HepG2 (cell line): ENCODE measurements around the gene GRB2. TPM values are rescaled to one million over a fixed set of nuclear protein-coding genes. Genes with fewer than 3 reads are reported as not detected.

Source experiments
- FOXP1 ChIP-seq, 2 experiments: fragments of 450-650 bp in 1 of 2; IDR thresholded peaks; 2 replicates each; pipeline ENCODE4 v1.6.1; 2017 to 2018; ENCODE audit warnings: antibody characterized with exemption in 1 of 2
- GPN1 ChIP-seq: sonication (generic); formaldehyde crosslinking; IDR thresholded peaks from 2 replicates; pipeline ENCODE4 v1.5.1; 2020; ENCODE audit warnings: missing genetic modification reagents, borderline replicate concordance
- HDAC2 ChIP-seq: sonication (generic); formaldehyde crosslinking; IDR thresholded peaks from 2 replicates; pipeline ENCODE4 v1.4.0; 2020; ENCODE audit warnings: missing genetic modification reagents
- HNF4G ChIP-seq, 2 experiments: sonication (generic) in 1 of 2; formaldehyde crosslinking in 1 of 2; IDR thresholded peaks; 2 replicates each; pipeline versions ENCODE4 v1.4.0 to v1.6.1; 2011 to 2020; ENCODE audit warnings: borderline replicate concordance in 2 of 2, low read depth in 2 of 2, mild to moderate bottlenecking in 2 of 2, low read length in 1 of 2, missing genetic modification reagents in 1 of 2, moderate library complexity in 1 of 2
- MEIS1 ChIP-seq: sonication (generic); formaldehyde crosslinking; IDR thresholded peaks from 2 replicates; pipeline ENCODE4 v1.9.0; 2021; ENCODE audit warnings: mild to moderate bottlenecking, missing genetic modification reagents, moderate library complexity, borderline replicate concordance
- NR2F1 ChIP-seq, 2 experiments: fragments of 450-650 bp in 1 of 2; formaldehyde crosslinking in 1 of 2; IDR thresholded peaks; 2 replicates each; pipeline versions ENCODE4 v1.5.0 to v1.6.1; 2016 to 2020; ENCODE audit warnings: mild to moderate bottlenecking in 1 of 2, missing compliant biosample characterization in 1 of 2, missing genetic modification reagents in 1 of 2, moderate library complexity in 1 of 2
- NR2F2 ChIP-seq: IDR thresholded peaks from 2 replicates; pipeline ENCODE4 v1.6.1; 2012; ENCODE audit warnings: low read depth, inconsistent platforms, borderline replicate concordance
- PITX1 ChIP-seq: sonication (generic); formaldehyde crosslinking; IDR thresholded peaks from 2 replicates; pipeline ENCODE4 v1.5.1; 2020; ENCODE audit warnings: mild to moderate bottlenecking, missing genetic modification reagents
- SALL1 ChIP-seq: sonication (generic); formaldehyde crosslinking; IDR thresholded peaks from 2 replicates; pipeline ENCODE4 v1.8.0; 2022; ENCODE audit warnings: mild to moderate bottlenecking, missing genetic modification reagents
- TBX2 ChIP-seq: sonication (generic); formaldehyde crosslinking; IDR thresholded peaks from 2 replicates; pipeline ENCODE4 v1.5.0; 2020; ENCODE audit warnings: missing genetic modification reagents, mild to moderate bottlenecking, borderline replicate concordance
- ZMYM2 ChIP-seq: sonication (generic); formaldehyde crosslinking; IDR thresholded peaks from 2 replicates; pipeline ENCODE4 v1.8.0; 2022; ENCODE audit warnings: mild to moderate bottlenecking, missing genetic modification reagents
- polyA plus RNA-seq, 8 experiments: library from polyadenylated mRNA; depleted of rRNA in 3 of 8; stranded (reverse) in 7 of 8; unstranded in 1 of 8; fragments of >200 nt; fragmentation: Illumina TruSeq in 4 of 8; extraction: Trizol in 4 of 8; gene quantifications; 2 replicates each; pipeline versions ENCODE4 v1.2.1 to v1.2.3, GENCODE V29; 2011 to 2016; ENCODE audit warnings: low read depth in 4 of 8, missing spikeins in 1 of 8, mixed read lengths in 1 of 8; ENCODE audit not compliant: insufficient read depth in 1 of 8
- total RNA-seq, 5 experiments: library from RNA; depleted of rRNA; stranded (reverse); fragments of >200 nt; fragmentation: Illumina TruSeq; extraction: Trizol; gene quantifications; 2 replicates each; pipeline ENCODE4 v1.2.3, GENCODE V29; 2016; ENCODE audit warnings: low read depth in 1 of 5
- TF ChIP-seq, protein P1 (sequence below): sonication (generic); formaldehyde crosslinking; IDR thresholded peaks from 2 replicates; pipeline ENCODE4 v1.9.0; 2022; ENCODE audit warnings: low read depth, missing genetic modification reagents
- TF ChIP-seq, protein P2 (sequence below), 2 experiments: sonication (generic) in 1 of 2; formaldehyde crosslinking in 1 of 2; IDR thresholded peaks; 2 replicates each; pipeline versions ENCODE4 v1.5.1 to v1.6.1; 2011 to 2020; ENCODE audit warnings: borderline replicate concordance in 1 of 2, low read depth in 1 of 2, low read length in 1 of 2, mild to moderate bottlenecking in 1 of 2, missing genetic modification reagents in 1 of 2, moderate library complexity in 1 of 2
- TF ChIP-seq, protein P3 (sequence below): IDR thresholded peaks from 2 replicates; pipeline ENCODE4 v1.6.1; 2018; ENCODE audit warnings: missing genetic modification reagents, mild to moderate bottlenecking, missing compliant biosample characterization
- TF ChIP-seq, protein P4 (sequence below): sonication (generic); formaldehyde crosslinking; conservative IDR thresholded peaks from 2 replicates; pipeline ENCODE4 v1.8.1; 2023; ENCODE audit warnings: missing genetic modification reagents
- TF ChIP-seq, protein P5 (sequence below): sonication (generic); formaldehyde crosslinking; IDR thresholded peaks from 2 replicates; pipeline ENCODE4 v1.4.0; 2020; ENCODE audit warnings: missing genetic modification reagents

Gene GRB2
- total and polyA plus RNA-seq, 2 of the 13 experiments (the other 11 are each of a cell fraction or from before 2014, with no cell fraction given): 84.6 to 92.3 TPM

DNA sequence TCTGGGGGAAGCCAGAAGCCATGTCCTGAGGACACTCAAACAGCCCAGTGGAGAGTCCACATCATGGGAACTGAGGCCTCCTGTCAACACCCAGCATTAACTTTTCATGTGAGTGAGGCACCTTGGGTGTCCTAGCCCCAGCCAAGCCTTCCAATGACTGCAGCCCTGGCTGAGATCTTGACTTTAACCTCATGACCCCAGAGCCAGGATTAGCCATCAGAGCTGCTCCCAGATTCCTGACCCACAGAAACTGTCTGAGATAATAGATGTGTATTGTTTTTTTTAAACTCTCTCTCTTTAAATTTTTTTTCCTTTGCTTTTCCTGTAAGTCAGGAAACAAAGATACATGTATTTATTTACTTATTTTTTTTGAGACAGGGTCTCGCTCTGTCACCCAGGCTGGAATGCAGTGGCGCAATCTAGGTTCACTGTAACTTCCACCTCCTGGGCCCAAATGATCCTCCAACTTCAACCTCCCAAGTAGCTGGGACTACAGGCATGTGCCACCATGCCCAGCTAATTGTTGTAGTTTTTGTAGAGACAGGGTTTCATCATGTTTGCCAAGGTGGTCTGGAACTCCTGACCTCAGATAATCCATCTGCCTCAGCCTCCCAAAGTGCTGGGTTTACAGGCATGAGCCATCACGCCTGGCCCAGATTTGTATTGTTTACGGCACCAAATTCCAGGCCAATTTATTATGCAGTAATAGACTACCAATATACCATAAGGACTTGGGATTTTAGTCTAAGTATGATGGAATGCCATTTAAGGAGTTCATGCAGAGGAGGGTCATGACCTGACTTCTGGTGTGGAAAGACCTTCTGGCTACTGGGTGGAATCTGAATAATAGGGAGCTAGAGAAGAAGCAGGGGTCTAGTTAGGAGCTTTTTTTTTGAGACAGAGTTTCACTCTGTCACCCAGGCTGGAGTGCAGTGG is 37.0 kb upstream of the GRB2 start (continued):
- TF ChIP-seq, protein P1, sequence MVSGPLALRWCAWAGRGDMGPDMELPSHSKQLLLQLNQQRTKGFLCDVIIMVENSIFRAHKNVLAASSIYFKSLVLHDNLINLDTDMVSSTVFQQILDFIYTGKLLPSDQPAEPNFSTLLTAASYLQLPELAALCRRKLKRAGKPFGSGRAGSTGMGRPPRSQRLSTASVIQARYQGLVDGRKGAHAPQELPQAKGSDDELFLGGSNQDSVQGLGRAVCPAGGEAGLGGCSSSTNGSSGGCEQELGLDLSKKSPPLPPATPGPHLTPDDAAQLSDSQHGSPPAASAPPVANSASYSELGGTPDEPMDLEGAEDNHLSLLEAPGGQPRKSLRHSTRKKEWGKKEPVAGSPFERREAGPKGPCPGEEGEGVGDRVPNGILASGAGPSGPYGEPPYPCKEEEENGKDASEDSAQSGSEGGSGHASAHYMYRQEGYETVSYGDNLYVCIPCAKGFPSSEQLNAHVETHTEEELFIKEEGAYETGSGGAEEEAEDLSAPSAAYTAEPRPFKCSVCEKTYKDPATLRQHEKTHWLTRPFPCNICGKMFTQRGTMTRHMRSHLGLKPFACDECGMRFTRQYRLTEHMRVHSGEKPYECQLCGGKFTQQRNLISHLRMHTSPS (CRISPR knock-in tag): peak; percentile 15; the same call in 1 of the 2 replicates
- TF ChIP-seq, protein P2, sequence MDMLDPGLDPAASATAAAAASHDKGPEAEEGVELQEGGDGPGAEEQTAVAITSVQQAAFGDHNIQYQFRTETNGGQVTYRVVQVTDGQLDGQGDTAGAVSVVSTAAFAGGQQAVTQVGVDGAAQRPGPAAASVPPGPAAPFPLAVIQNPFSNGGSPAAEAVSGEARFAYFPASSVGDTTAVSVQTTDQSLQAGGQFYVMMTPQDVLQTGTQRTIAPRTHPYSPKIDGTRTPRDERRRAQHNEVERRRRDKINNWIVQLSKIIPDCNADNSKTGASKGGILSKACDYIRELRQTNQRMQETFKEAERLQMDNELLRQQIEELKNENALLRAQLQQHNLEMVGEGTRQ (IDR thresholded peaks at IDR 0.05; ENCODE audit: low read depth, low read length): no peak
- TF ChIP-seq, protein P2 (CRISPR knock-in tag; IDR thresholded peaks at IDR 0.05; ENCODE audit: borderline replicate concordance): no peak
- TF ChIP-seq, protein P3, sequence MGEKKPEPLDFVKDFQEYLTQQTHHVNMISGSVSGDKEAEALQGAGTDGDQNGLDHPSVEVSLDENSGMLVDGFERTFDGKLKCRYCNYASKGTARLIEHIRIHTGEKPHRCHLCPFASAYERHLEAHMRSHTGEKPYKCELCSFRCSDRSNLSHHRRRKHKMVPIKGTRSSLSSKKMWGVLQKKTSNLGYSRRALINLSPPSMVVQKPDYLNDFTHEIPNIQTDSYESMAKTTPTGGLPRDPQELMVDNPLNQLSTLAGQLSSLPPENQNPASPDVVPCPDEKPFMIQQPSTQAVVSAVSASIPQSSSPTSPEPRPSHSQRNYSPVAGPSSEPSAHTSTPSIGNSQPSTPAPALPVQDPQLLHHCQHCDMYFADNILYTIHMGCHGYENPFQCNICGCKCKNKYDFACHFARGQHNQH (CRISPR knock-in tag): peak; percentile 53; the same call in 1 of the 2 replicates
- TF ChIP-seq, protein P4, sequence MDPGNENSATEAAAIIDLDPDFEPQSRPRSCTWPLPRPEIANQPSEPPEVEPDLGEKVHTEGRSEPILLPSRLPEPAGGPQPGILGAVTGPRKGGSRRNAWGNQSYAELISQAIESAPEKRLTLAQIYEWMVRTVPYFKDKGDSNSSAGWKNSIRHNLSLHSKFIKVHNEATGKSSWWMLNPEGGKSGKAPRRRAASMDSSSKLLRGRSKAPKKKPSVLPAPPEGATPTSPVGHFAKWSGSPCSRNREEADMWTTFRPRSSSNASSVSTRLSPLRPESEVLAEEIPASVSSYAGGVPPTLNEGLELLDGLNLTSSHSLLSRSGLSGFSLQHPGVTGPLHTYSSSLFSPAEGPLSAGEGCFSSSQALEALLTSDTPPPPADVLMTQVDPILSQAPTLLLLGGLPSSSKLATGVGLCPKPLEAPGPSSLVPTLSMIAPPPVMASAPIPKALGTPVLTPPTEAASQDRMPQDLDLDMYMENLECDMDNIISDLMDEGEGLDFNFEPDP: no peak
- no peak for TF ChIP-seq GPN1
- no peak for TF ChIP-seq ZMYM2
- TF ChIP-seq TBX2 (CRISPR knock-in tag): peak; percentile 28; the same call in 1 of the 2 replicates
- TF ChIP-seq PITX1 (CRISPR knock-in tag): 0 out of 2 replicates have a peak, but pooled peaks have one; percentile 27
- peak; percentile 39; the same call in 1 of the 2 replicates for TF ChIP-seq SALL1 (CRISPR knock-in tag)
- no peak for TF ChIP-seq HNF4G (IDR thresholded peaks at IDR 0.05; ENCODE audit: borderline replicate concordance, low read depth, low read length)
- TF ChIP-seq HNF4G (CRISPR knock-in tag; IDR thresholded peaks at IDR 0.05; ENCODE audit: borderline replicate concordance, low read depth): no peak; the same call in 1 of the 2 replicates
- TF ChIP-seq NR2F2: 0 out of 2 replicates have a peak, but pooled peaks have one; percentile 0
- TF ChIP-seq, protein P5, sequence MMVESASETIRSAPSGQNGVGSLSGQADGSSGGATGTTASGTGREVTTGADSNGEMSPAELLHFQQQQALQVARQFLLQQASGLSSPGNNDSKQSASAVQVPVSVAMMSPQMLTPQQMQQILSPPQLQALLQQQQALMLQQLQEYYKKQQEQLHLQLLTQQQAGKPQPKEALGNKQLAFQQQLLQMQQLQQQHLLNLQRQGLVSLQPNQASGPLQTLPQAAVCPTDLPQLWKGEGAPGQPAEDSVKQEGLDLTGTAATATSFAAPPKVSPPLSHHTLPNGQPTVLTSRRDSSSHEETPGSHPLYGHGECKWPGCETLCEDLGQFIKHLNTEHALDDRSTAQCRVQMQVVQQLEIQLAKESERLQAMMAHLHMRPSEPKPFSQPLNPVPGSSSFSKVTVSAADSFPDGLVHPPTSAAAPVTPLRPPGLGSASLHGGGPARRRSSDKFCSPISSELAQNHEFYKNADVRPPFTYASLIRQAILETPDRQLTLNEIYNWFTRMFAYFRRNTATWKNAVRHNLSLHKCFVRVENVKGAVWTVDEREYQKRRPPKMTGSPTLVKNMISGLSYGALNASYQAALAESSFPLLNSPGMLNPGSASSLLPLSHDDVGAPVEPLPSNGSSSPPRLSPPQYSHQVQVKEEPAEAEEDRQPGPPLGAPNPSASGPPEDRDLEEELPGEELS (CRISPR knock-in tag): peak; percentile 62
- TF ChIP-seq FOXP1 (IDR thresholded peaks at IDR 0.05): no peak
- TF ChIP-seq FOXP1 (CRISPR knock-in tag; IDR thresholded peaks at IDR 0.05): peak; percentile 61; the same call in 1 of the 2 replicates
- TF ChIP-seq MEIS1: peak; percentile 60; the same call in 1 of the 2 replicates
- TF ChIP-seq NR2F1 (CRISPR knock-in tag; IDR thresholded peaks at IDR 0.05): peak in 1 of 2 experiments; percentile 67; a peak in 2 of 4 replicates
- 0 out of 2 replicates have a peak, but pooled peaks have one; percentile 34 for TF ChIP-seq HDAC2 (CRISPR knock-in tag)
